HepG2 (cell line): ENCODE results near the gene RPS23. TPM values are rescaled to one million over a fixed set of nuclear protein-coding genes. Genes with fewer than 3 reads are reported as not detected.
A peak's percentile ranks its signal among the peaks of the same experiment; 100 is the strongest.

Experiments used
- ATAC-seq: fragments of 200-7000 bp; cut with Tn5 transposase; 3 replicates; pipeline ENCODE4 v1.9.1; 2020; ENCODE audit warnings: mild to moderate bottlenecking, moderate library complexity
- BruUV-seq: library from RNA; stranded (reverse); fragments of 400-500 nt; replicated peaks from 2 replicates; lab custom pipeline; 2021; lab: Mats Ljungman, UMichigan
- CTCF ChIA-PET: fragments of 300-600 bp; formaldehyde crosslinking; extraction: SDS; loops from one replicate; lab custom pipeline; 2021; ENCODE audit warnings: low total read pairs, inconsistent platforms, low intra/inter-chr PET ratio; lab: Yijun Ruan, JAX
- POLR2A ChIA-PET: fragments of 350-600 bp; sonication (Branson Sonifier 250); formaldehyde crosslinking; loops from one replicate; lab custom pipeline; 2020; ENCODE audit warnings: antibody characterized with exemption, inconsistent platforms; lab: Yijun Ruan, JAX
- DNase-seq: peaks from one replicate; pipeline ENCODE4 v3.0.0-alpha.2; 2015; ENCODE audit warnings: low spot score
- FAIRE-seq: peaks from 3 replicates; lab custom pipeline; 2011; peaks lifted over from hg19 to GRCh38; lab: Jason Lieb, UNC
- H2AFZ ChIP-seq: one replicate; pipeline ENCODE4 v1.6.1; 2011; ENCODE audit warnings: low read length, inconsistent platforms
- H3K27ac ChIP-seq: fragments of 300-600 bp; 3 replicates; pipeline ENCODE4 v1.8.0; 2011; ENCODE audit warnings: mixed run types, mild to moderate bottlenecking, mixed read lengths, low read length, inconsistent platforms; ENCODE audit not compliant: insufficient read depth; ENCODE audit errors: extremely low read length
- H3K27me3 ChIP-seq, 2 experiments: fragments of 200-600 bp in 1 of 2; 2 replicates in 1 of 2; 3 replicates in 1 of 2; pipeline versions ENCODE4 v1.6.0 to v1.8.0; 2011; ENCODE audit warnings: low read length in 2 of 2, mild to moderate bottlenecking in 2 of 2, moderate library complexity in 2 of 2, inconsistent platforms in 1 of 2; ENCODE audit not compliant: insufficient read depth in 2 of 2, control insufficient read depth in 1 of 2
- H3K36me3 ChIP-seq, 2 experiments: fragments of 200-600 bp in 1 of 2; replicated peaks in 1 of 2; 2 replicates in 1 of 2; 3 replicates in 1 of 2; pipeline versions ENCODE4 v1.5.1 to v1.8.0; 2011; ENCODE audit warnings: low read length in 2 of 2, inconsistent platforms in 1 of 2; ENCODE audit not compliant: insufficient read depth in 2 of 2, control insufficient read depth in 1 of 2
- H3K4me1 ChIP-seq: 2 replicates; pipeline ENCODE4 v1.5.1; 2012; ENCODE audit warnings: low read length, inconsistent platforms; ENCODE audit not compliant: insufficient read depth
- H3K4me2 ChIP-seq: 2 replicates; pipeline ENCODE4 v1.6.0; 2011; ENCODE audit warnings: low read depth, low read length, inconsistent platforms
- H3K4me3 ChIP-seq, 3 experiments: fragments of 200-600 bp in 1 of 3; sonication (generic), shearing (Covaris generic) in 1 of 3; replicated peaks in 1 of 3; 2 replicates each; pipeline ENCODE4 v1.5.1; 2011 to 2016; ENCODE audit warnings: low read length in 3 of 3, inconsistent platforms in 2 of 3, low read depth in 2 of 3, mild to moderate bottlenecking in 2 of 3, control low read depth in 1 of 3, mixed read lengths in 1 of 3; ENCODE audit not compliant: insufficient read depth in 1 of 3
- H3K79me2 ChIP-seq: one replicate; pipeline ENCODE4 v1.6.1; 2011; ENCODE audit warnings: low read length, inconsistent platforms; ENCODE audit not compliant: insufficient read depth
- H3K9ac ChIP-seq: 2 replicates; pipeline ENCODE4 v1.6.0; 2011; ENCODE audit warnings: mild to moderate bottlenecking, low read depth, low read length, inconsistent platforms; ENCODE audit not compliant: insufficient read depth
- H3K9me3 ChIP-seq: 2 replicates; pipeline ENCODE4 v1.5.1; 2012; ENCODE audit warnings: mild to moderate bottlenecking, low read length
- H4K20me1 ChIP-seq: 2 replicates; pipeline ENCODE4 v1.6.0; 2011; ENCODE audit warnings: inconsistent platforms, mild to moderate bottlenecking, low read length, moderate library complexity; ENCODE audit not compliant: insufficient read depth
- ASH2L ChIP-seq: fragments of 300-600, 200-600 bp; sonication (generic); IDR thresholded peaks from 2 replicates; pipeline ENCODE4 v1.7.0; 2017; ENCODE audit warnings: low read depth, mild to moderate bottlenecking, moderate library complexity, mixed read lengths, low read length; ENCODE audit not compliant: insufficient read length
- FOXK1 ChIP-seq: sonication (generic); formaldehyde crosslinking; IDR thresholded peaks from 2 replicates; pipeline ENCODE4 v1.4.0; 2020; ENCODE audit warnings: low read depth, missing genetic modification reagents, borderline replicate concordance
- FUBP1 ChIP-seq: sonication (generic); formaldehyde crosslinking; IDR thresholded peaks from 2 replicates; pipeline ENCODE4 v1.5.1; 2020; ENCODE audit warnings: missing genetic modification reagents, mild to moderate bottlenecking, borderline replicate concordance
- GZF1 ChIP-seq: sonication (generic); formaldehyde crosslinking; IDR thresholded peaks from 2 replicates; pipeline ENCODE4 v1.5.1; 2020; ENCODE audit warnings: mild to moderate bottlenecking, missing genetic modification reagents
- HOMEZ ChIP-seq: IDR thresholded peaks from 2 replicates; pipeline ENCODE4 v1.6.1; 2016; ENCODE audit warnings: low read depth
- MED13 ChIP-seq: sonication (generic); formaldehyde crosslinking; IDR thresholded peaks from 2 replicates; pipeline ENCODE4 v1.5.0; 2020; ENCODE audit warnings: missing genetic modification reagents
- PRDM10 ChIP-seq: sonication (generic); formaldehyde crosslinking; IDR thresholded peaks from 2 replicates; pipeline ENCODE4 v1.4.0; 2020; ENCODE audit warnings: low read depth, missing genetic modification reagents
- SCMH1 ChIP-seq: sonication (generic); formaldehyde crosslinking; IDR thresholded peaks from 2 replicates; pipeline ENCODE4 v1.9.0; 2021; ENCODE audit warnings: missing genetic modification reagents, mild to moderate bottlenecking, borderline replicate concordance
- ZNF280B ChIP-seq: sonication (generic); formaldehyde crosslinking; IDR thresholded peaks from 2 replicates; pipeline ENCODE4 v1.5.0; 2020; ENCODE audit warnings: missing genetic modification reagents, mild to moderate bottlenecking, borderline replicate concordance
- ZNF639 ChIP-seq: conservative IDR thresholded peaks from 2 replicates; pipeline ENCODE4 v1.6.1; 2018; ENCODE audit warnings: missing genetic modification reagents
- ZNF75D ChIP-seq: sonication (generic); formaldehyde crosslinking; IDR thresholded peaks from 2 replicates; pipeline ENCODE4 v1.8.1; 2023; ENCODE audit warnings: missing genetic modification reagents, mild to moderate bottlenecking, borderline replicate concordance
- ZNF879 ChIP-seq: sonication (generic); formaldehyde crosslinking; IDR thresholded peaks from 2 replicates; pipeline ENCODE4 v1.8.1; 2023; ENCODE audit warnings: missing genetic modification reagents
- WGBS: methylation state at CpG from one replicate; pipeline ENCODE4 v1.1.6; 2017; ENCODE audit warnings: low lambda C conversion rate; 5-methylcytosine and 5-hydroxymethylcytosine counted together
- in situ Hi-C: cut with HindIII; loops from 2 replicates; pipeline ENCODE4 v1.10.0; 2017; ENCODE audit warnings: low pct_unique_long_range_greater_than_20kb; ENCODE audit not compliant: extremely low pct_ligation_motif_present
- intact Hi-C: fragments of 100-400 bp; cut with micrococcal nuclease; formaldehyde crosslinking; loops from one replicate; pipeline ENCODE4 v1.10.0; 2022; ENCODE audit not compliant: unreplicated experiment
- polyA plus RNA-seq, 8 experiments: library from polyadenylated mRNA; depleted of rRNA in 3 of 8; stranded (reverse) in 7 of 8; unstranded in 1 of 8; fragments of >200 nt; fragmentation: Illumina TruSeq in 4 of 8; extraction: Trizol in 4 of 8; gene quantifications; 2 replicates each; pipeline versions ENCODE4 v1.2.1 to v1.2.3, GENCODE V29; 2011 to 2016; ENCODE audit warnings: low read depth in 4 of 8, missing spikeins in 1 of 8, mixed read lengths in 1 of 8; ENCODE audit not compliant: insufficient read depth in 1 of 8
- total RNA-seq, 5 experiments: library from RNA; depleted of rRNA; stranded (reverse); fragments of >200 nt; fragmentation: Illumina TruSeq; extraction: Trizol; gene quantifications; 2 replicates each; pipeline ENCODE4 v1.2.3, GENCODE V29; 2016; ENCODE audit warnings: low read depth in 1 of 5

RPS23 gene
- total and polyA plus RNA-seq, 2 of the 13 experiments (the other 11 are each of a cell fraction or from before 2014, with no cell fraction given) = 3,088 to 3,235 TPM

GRCh38 chr5:82278711-82279370 is 687 bp upstream of the RPS23 start:
- in situ Hi-C loops = no loop called here
- Histone ChIP-seq H3K79me2 (peaks cover 31% of the 10 kb centered on the region), H3K4me3 (peak overlapping the region; percentile 77 to 94 (median 83)), H3K27ac (peak overlapping the region; percentile 83), H2AFZ (no peak overlapping the region), H3K36me3 (peaks cover 11 to 23% of the 10 kb centered on the region in 2 experiments), H3K9me3 (no peaks in the 10 kb centered on the region), H3K4me1 (peaks cover 42% of the 10 kb centered on the region), H3K4me2 (peak overlapping the region; percentile 85), H4K20me1 (no peaks in the 10 kb centered on the region; the same call in 1 of the 2 replicates), H3K27me3 (no peaks in the 10 kb centered on the region; a peak in 1 of 5 replicates), H3K9ac (peak overlapping the region; percentile 98)
- intact Hi-C loops = no loop called here
- POLR2A ChIA-PET = interaction anchor here (0.9 to 2.4 kb wide), 10 partner anchors 8 to 1285 kb away, joined by 3 to 12 read pairs (median 4); partner anchors contain the start of gene ATG10
- CTCF ChIA-PET = no interaction called here
- ATAC-seq = no peak
- no peak for FAIRE-seq
- BruUV-seq = TSS peak; percentile 92
- DNase-seq = no peak
- 16% methylated on average over 19 of the region's 19 CpGs for WGBS
- no peak for TF ChIP-seq ZNF639 (CRISPR knock-in tag)
- TF ChIP-seq PRDM10 = no peak
- no peak for TF ChIP-seq GZF1 (CRISPR knock-in tag)
- no peak for TF ChIP-seq MED13 (CRISPR knock-in tag)
- TF ChIP-seq FUBP1 (CRISPR knock-in tag) = no peak
- no peak for TF ChIP-seq ZNF280B (CRISPR knock-in tag)
- no peak for TF ChIP-seq SCMH1 (CRISPR knock-in tag)
- TF ChIP-seq ASH2L = no peak
- no peak for TF ChIP-seq ZNF75D (CRISPR knock-in tag)
- no peak for TF ChIP-seq FOXK1 (CRISPR knock-in tag)
- no peak for TF ChIP-seq HOMEZ (CRISPR knock-in tag)
- no peak for TF ChIP-seq ZNF879
